Stimulated activated CD8-positive, alpha-beta memory T cell treated with anti-CD3 and anti-CD28 coated beads, Interleukin-7, amount 100 ng/mL, for 4 hours (primary cell): ENCODE results near the gene SLC6A12.
A peak's percentile ranks its signal among the peaks of the same experiment; 100 is the strongest.

Source experiments
- DNase-seq, 2 donors: peaks; one replicate each; pipeline ENCODE4 v3.0.0-alpha.2; 2020; ENCODE audit warnings: low read depth in 2 of 2

The SLC6A12 gene

GRCh38 chr12:234891-235415, 21.0 kb upstream of the SLC6A12 start:
- DNase-seq, result no peak

- DNase-seq, result no peak
These were observed 20.1 kb upstream of the SLC6A12 start for GRCh38 chr12:234019-234418.

DNA sequence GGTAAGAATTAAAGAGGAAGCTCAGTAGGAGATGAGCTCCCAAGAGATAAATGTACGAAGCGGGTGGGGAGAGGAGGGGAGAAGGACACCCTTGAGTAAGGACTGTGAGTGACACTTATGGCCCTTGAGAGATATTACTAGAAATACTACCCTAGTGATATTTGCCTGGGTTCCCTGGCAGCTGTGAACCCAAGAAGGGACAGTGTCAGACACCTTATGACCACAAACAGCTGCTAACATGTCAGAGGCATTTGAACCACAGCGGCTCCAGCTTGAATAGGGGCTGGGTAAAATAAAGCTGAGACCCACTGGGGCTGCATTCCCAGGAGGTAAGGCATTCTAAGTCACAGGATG, 19.6 kb upstream of the SLC6A12 start:
- no peak for DNase-seq

GRCh38 chr12:232731-233614, 19.0 kb upstream of the SLC6A12 start:
- no peak for DNase-seq

DNA sequence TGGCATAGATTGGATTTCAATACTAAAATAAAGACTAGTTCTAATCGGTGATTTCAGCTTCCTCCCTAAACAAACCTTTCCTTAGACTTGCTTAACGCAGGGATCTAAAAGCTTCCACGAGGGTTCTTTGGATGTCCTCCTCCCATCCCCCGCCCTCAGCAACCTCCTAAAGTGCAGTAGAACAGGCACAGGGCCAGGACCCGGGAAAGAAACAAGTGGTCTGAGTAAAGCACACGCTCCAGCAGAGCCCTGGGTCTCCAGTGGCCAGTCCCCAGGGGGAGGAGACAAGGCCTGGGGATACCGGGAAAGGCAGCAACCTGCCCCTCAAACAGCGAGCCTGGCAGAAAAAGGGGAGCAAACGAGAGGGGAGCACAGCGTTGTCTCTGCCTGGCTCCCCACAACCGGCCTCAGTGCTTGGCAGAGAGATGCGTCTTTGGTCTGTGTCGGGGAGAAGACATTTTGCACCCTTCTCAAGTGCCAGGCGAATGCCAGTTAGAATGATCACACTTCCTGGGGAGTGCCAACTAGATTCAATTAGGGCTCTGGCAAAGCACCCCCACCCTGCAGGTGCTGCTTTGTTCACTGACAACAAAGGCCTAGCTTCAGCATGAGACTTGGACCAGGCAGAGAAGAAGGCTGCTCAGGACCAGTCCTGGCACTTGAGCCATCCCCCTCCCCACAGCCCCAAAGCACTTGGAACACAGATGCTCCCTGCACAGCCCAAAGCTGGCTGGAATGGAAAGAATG, 17.1 kb upstream of the SLC6A12 start:
- no peak for DNase-seq

DNA sequence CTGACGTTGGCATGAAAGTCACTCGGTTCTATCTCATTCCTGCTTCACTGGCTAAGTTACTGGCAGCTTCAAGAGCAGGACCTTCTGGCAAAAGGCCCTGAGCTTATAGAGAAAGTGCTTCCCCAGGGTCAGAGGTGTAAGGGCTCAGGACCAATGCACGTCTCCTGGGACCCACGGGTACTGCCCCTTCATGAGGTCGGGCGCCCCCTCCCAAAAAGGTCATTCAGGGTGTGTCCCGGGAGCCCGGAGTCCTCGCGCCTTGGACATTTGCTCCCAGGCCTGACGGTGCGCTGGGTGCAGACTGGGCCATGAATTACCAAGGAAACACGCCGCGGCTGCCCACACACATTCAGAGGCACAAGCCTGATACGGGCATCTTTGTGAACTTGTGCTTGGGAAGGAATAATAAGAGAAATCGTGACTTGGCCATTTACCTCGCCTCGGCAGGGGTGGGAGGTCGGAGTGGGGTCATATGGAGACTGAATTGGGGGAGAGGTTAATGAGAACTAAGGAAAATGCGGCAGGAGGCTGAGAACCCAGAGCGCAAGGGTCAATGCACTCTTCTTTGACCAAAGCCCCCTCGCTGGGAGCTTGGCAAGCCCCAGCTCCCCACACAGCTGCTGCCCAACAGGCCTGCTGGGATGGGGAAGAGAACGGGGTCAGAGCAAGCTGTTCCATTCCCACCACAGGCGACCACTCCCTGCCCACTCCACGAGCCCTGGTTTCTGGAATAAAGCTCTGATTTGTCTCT, 15.7 kb upstream of the SLC6A12 start:
- DNase-seq, result no peak

DNA sequence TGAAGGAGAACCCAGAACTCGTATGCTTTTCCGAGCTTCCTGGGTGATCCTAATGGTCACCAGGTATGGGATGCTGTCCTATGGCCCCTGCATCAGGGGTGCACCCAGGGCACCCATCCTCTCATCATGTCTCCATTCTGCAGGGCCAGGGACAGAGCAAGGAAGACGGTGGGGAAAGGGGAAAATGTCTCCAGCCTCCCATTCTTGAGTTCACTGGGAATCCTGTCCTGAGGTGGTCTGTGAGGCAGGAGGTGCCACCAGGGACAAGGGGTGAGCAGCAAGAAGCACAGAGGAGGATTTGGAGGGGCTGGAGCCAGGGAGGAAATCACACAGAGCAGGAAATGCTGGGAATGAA, 14.9 kb upstream of the SLC6A12 start:
- DNase-seq, result no peak

DNA sequence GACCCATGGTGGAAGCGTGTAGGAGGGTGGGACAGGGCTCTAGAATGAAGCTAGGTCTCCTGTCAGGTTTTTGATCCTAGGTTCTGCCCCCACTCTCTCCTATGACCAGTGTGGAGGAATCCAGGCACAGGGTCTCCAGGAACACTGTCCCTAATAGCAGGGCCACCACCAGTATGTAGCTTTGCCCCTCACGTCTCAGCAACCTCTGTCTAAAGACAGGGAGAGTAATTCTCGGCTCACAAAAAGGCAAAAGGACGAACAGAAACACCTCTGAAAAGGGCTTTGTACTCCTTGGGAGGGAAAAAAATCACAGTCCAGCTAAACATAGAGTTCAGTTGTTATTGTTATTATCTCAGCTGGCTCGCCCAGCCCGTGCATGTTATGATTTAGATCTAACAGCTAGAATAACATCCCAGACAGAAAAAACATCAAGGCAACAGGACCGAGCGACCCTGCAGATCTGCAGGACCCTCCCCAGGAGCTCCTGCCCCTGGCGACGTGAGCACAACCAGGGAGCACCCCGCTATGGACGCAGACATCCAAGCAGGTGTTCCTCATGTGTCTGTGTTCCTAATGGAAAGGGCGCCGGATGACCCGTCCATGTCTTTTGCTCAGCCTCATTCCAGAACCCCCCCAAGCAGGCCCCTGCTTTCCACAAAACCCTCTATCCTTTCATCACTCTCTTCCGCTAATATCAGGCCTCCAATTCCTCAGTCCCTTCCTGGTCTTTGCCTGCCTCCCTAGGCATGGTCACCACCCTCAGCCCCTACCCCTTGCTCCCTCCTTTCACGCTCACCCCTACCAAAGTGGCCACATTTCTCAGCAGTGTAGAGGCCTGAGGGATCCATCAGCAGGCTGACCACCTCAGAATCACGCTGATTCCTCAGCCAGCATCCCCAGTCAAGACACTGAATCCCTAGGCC, 14.2 kb upstream of the SLC6A12 start:
- no peak for DNase-seq

DNA sequence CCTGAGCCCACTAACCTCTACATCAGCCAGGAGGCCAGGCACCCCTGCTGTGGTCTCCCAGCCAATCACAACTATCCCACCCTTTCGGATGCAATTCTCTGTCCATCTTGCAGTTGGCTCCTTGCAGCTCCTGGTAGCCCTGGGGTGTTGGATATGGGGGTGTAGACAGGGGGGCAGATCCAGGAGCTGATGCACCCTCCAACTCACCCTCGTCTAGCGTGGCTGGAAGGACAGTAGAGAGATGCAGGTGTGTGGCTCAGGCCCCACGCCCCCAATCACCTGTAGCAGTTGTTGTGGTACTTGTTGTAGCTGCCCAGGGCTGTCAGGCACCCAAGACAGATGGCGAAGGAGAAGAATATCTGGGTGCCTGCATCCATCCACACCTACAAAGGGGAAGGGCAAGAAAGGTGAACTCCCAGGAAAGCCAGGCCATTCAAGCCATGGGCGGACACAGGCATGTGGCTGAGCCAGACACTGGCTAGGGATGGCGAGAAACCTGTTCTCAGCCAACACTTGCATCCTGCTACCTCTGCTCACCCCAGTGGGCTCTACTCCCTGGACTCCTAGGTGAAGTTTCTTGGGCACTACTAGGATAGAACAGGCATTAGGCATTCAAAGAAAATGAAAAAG, 13.4 kb upstream of the SLC6A12 start:
- DNase-seq, result no peak

DNA sequence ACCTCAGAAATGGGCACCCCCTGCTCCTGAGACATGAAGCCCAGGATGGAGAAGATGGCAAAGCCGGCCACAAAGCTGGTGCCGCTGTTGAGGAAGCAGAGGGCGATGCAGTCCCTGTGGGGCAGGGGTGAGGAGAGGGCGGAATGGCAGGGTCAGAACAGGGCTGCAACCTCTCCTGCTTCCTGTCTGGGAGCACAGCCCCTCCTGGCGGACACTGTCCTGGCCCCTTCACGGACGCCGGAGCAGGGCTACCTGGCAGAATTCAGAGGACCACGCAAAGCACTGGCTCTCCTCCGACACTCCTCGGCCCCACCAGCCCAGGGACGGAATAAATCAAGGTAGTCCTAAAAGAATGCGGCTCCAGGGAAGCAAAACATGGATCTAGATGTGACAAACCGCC, 12.4 kb upstream of the SLC6A12 start:
- DNase-seq, result no peak

DNA sequence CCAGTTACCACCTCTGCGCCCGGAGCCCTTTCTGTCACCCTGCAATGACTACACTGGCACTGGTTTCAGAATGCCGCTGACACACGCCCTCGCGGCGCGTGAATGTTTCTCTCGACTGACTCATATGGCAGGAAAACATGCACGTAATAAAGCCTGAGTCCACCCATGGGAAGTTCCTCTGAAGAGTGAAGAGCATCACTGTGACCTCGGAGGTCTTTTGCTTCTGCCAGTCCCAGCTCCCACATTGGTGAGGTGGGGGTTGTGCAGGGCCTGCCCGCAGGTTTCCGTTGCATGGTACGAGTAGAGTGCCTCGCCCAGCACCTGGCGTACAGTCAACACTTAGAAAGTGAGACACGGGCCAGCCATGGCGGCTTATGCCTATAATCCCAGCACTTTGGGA, 11.1 kb upstream of the SLC6A12 start:
- DNase-seq, result no peak

GRCh38 chr12:224330-224729, 10.4 kb upstream of the SLC6A12 start:
- DNase-seq, result no peak

DNA sequence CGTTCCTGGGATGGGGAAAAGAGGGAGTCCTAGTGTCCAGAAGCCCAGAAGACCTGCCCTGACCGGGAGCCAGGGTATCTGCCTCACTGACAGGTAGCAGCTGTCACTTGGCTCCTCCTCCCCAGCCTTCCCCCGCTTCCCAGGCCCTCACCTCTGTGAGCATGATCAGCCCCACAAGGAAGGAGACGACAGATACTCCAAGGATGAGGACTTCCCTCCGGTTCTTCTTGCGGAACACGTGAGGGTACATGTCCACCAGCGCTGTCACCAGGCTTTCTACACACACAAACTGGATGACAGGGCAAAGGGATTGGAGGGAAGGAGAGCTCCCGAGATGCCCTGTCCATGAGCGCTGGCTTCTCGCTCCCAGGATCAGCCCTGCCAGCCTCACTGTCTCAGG, 9.9 kb upstream of the SLC6A12 start:
- DNase-seq, result no peak

DNA sequence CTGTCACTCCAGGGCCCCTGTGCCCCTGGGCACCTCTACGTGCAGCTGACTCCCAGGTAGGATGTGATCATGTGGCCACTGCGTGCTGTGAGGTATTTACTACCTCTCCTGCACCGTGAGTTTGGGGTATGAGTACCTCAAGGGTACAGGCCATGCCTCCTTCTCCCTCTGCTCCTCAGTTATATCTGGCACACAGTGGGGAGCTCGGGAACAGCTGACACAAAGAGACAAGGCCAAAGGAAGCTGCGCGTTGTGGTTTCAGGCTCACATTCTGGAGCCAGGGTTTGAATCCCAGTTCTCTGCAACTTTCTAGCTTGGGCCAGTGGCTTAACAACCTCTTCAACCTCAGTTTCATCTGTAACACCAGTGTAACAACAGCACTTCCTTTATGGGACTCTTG, 7.8 kb upstream of the SLC6A12 start:
- DNase-seq, result no peak

- DNase-seq, result no peak
These were observed 7.1 kb upstream of the SLC6A12 start for GRCh38 chr12:220946-221550.

- DNase-seq, result no peak
These were observed 6.5 kb upstream of the SLC6A12 start for GRCh38 chr12:220491-220890.

GRCh38 chr12:219891-220352, 6.0 kb upstream of the SLC6A12 start:
- peak in 1 of 2 donors; percentile 8 for DNase-seq

DNA sequence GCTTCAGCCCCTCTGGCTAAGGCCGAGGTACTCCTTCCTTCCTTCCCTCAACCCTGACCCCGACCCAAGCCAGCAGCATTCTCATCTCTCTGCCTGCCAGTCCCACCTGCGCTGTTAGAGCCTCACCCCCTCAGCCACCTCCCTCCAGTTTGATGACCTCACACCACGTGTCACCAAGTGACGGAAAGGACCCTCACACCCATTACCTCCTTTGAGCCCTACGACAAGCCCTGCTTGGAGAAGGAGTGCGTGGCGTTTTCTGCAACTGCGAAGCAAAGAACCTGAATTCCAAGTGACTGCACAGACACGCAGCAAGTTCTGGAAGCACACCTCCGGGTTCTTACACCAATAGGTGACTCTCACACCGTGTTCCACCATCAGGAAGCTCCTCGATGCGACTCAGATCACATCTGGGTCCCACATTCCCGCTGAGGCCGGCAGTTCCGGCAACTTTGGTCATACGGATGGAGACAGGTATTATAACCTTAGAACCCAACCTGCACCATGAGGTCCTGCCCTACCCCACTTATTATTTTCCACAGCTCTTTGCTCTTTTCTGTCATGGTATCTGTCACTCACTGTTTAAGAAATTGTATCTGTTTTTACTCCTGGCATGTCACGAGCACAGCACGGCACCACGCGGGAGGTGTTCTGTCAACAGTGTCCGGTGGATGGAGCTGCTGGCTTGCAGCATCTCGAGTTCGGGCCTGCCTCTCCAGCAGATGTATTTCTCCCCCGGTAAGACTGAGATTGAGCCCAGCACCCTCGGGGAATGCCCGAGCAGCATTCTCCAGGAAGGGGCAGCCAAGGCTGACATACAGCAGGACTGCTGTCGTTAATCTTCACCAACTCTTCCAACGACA, 5.0 kb upstream of the SLC6A12 start:
- DNase-seq, result no peak

- DNase-seq, result no peak
These were observed 4.3 kb upstream of the SLC6A12 start for GRCh38 chr12:218221-218620.
